Testis (tissue), 3 donors: Measurements from ENCODE around the gene RTL10. TPM values are rescaled to one million over a fixed set of nuclear protein-coding genes. Genes with fewer than 3 reads are reported as not detected.

Source experiments
- DNase-seq: peaks from one replicate; pipeline ENCODE4 v3.0.0-alpha.2; 2019
- H3K27ac ChIP-seq, 2 donors: fragments of 200-600 bp; sonication (generic); one replicate each; pipeline ENCODE4 v1.5.1; 2019
- H3K27me3 ChIP-seq: fragments of 200-600 bp; sonication (generic); one replicate; pipeline ENCODE4 v1.5.1; 2019
- H3K36me3 ChIP-seq: fragments of 200-600 bp; sonication (generic); one replicate; pipeline ENCODE4 v1.5.1; 2017; ENCODE audit warnings: low read depth; ENCODE audit errors: missing control alignments
- H3K4me1 ChIP-seq: fragments of 200-600 bp; sonication (generic); one replicate; pipeline ENCODE4 v1.5.1; 2019
- H3K4me3 ChIP-seq, 2 donors: fragments of 200-600 bp; sonication (generic); one replicate each; pipeline ENCODE4 v1.5.1; 2017 to 2019
- H3K9me3 ChIP-seq: fragments of 200-600 bp; sonication (generic); one replicate; pipeline ENCODE4 v1.5.1; 2017
- POLR2A ChIP-seq: fragments of 450-650 bp; IDR thresholded peaks from one replicate; pipeline ENCODE4 v1.6.1; 2017; ENCODE audit warnings: antibody characterized with exemption, mild to moderate bottlenecking, moderate library complexity
- WGBS, 2 donors: methylation state at CpG; one replicate each; pipeline ENCODE4 v1.1.5; 2018; 5-methylcytosine and 5-hydroxymethylcytosine counted together
- intact Hi-C: fragments of 100-400 bp; cut with DNase I; formaldehyde crosslinking; loops from one replicate; pipeline ENCODE4 v1.15.1; 2023; ENCODE audit warnings: low total_unique reads
- polyA plus RNA-seq: library from polyadenylated mRNA; stranded (reverse); fragments of 350-450 nt; fragmentation: Illumina TruSeq; extraction: RNeasy Lipid Tissue Mini Kit (QIAGEN cat#74804); gene quantifications from one replicate; pipeline ENCODE4 v1.2.3, GENCODE V29; 2014; ENCODE audit warnings: low read depth, low replicate concordance; ENCODE audit not compliant: insufficient read depth
- total RNA-seq, 2 donors: library from RNA; depleted of rRNA; stranded (reverse); fragments of >200 nt; gene quantifications; one replicate each; pipeline ENCODE4 v1.2.3, GENCODE V29; 2016
- TF ChIP-seq, protein P1 (sequence below), 3 experiments: fragments of 450-650 bp in 2 of 3; fragments of 200-600 bp in 1 of 3; sonication (generic) in 1 of 3; IDR thresholded peaks; one replicate each; pipeline ENCODE4 v1.5.1; 2016 to 2019; ENCODE audit warnings: antibody characterized with exemption in 3 of 3, mild to moderate bottlenecking in 2 of 3, moderate library complexity in 1 of 3

RTL10 gene
- total and polyA plus RNA-seq, 3 donors from 2014 or later: 10.9 to 14.7 (median 11.0) TPM

DNA sequence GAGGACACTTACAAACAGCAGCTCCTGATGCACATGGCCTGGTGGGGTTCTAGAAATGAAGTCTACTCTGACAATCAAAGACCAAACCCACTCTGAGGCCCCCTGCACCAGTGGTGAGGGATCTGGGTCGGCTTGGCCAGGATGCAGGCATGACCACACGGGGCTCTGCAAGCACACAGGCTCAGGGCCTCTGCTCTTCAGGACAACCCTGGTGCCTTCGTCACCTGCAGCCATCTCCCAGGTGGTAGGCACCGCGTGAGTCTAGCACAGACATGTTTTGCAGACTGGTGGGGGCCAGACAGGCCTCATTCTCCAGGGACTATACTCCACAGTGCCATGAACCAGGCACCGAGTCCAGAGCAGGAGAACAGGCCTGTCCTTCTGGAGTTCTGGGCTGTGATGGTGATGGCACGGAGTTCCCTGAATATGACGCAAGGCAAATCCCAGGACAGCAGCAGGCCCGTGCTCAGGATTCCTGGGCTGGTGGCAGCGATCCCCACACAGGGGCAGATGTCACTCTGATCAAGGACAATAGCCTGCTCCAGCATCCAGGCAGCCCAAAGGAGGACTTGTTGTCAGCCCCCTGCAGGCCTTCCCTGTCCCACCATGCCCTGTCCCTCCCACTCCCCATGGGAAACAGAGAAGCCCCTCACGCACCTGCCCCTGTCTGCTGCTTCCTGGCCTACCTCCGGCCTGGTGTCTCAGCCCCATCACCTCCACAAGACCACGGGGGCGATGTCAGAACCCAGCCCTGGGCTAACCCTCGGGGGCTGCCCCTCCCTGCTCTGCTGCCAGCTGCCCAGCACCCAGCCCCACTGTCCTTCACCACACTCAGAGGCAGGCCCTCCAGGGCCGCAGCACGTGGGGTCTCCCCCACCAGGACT is 36.1 kb downstream of the RTL10 start:
- intact Hi-C loops: no loop called here
- no peak for TF ChIP-seq POLR2A
- TF ChIP-seq, protein P1, sequence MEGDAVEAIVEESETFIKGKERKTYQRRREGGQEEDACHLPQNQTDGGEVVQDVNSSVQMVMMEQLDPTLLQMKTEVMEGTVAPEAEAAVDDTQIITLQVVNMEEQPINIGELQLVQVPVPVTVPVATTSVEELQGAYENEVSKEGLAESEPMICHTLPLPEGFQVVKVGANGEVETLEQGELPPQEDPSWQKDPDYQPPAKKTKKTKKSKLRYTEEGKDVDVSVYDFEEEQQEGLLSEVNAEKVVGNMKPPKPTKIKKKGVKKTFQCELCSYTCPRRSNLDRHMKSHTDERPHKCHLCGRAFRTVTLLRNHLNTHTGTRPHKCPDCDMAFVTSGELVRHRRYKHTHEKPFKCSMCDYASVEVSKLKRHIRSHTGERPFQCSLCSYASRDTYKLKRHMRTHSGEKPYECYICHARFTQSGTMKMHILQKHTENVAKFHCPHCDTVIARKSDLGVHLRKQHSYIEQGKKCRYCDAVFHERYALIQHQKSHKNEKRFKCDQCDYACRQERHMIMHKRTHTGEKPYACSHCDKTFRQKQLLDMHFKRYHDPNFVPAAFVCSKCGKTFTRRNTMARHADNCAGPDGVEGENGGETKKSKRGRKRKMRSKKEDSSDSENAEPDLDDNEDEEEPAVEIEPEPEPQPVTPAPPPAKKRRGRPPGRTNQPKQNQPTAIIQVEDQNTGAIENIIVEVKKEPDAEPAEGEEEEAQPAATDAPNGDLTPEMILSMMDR (IDR thresholded peaks at IDR 0.05): no peak

DNA sequence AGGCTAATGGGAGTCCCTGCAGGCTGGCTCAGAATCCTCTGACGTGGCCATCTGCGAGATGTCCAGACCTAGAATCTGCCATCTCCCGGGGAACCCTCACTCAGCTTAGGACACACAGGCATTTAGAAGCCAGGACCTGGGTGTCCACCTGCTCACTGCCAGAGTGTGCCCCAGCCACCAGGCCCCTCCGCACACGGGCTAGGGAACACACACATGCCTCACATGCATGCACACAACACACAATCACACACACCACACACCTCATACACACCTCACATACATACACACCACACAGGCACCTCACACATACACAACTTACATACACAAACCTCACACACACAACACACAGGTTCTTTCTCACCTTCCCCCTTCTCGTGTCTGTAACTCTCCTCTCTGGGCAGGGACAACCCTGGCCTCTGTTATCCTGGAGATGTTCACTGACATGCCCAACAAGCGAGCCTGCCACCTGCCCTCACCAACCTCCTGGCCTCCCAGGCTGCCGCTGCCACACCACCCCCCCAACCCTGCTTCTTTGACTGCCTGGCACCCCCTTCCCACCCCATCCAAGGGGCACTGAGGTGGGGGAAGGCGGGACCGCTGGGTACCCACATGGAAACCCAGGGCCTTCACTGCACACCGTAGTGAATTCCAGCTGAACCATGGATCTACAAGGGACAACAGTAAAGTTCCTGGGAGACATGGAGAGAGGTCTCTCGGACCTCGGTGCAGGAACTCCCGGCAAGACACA is 38.1 kb downstream of the RTL10 start:
- WGBS, 2 donors: 93 to 94% methylated on average over 12 to 14 of the region's 14 CpGs
- peak; percentile 8 for DNase-seq
- no peaks in the 10 kb centered on the region for H3K27me3 ChIP-seq
- H3K9me3 ChIP-seq: no peaks in the 10 kb centered on the region
- TF ChIP-seq POLR2A: no peak
- TF ChIP-seq, protein P1 (IDR thresholded peaks at IDR 0.05): no peak
- no peak overlapping the region for H3K4me3 ChIP-seq
- intact Hi-C loops: no loop called here
- H3K27ac ChIP-seq: no peak overlapping the region
- H3K36me3 ChIP-seq: no peaks in the 10 kb centered on the region
- peaks cover 10% of the 10 kb centered on the region for H3K4me1 ChIP-seq

More for the DNA sequence above, 36.1 kb downstream of the RTL10 start:
- no peak overlapping the region for H3K4me3 ChIP-seq
- no peaks in the 10 kb centered on the region for H3K9me3 ChIP-seq
- DNase-seq: peak; percentile 10
- WGBS, 2 donors: 90 to 94% methylated on average over 12 to 17 of the region's 17 CpGs
- no peaks in the 10 kb centered on the region for H3K4me1 ChIP-seq
- no peaks in the 10 kb centered on the region for H3K36me3 ChIP-seq
- H3K27ac ChIP-seq: no peak overlapping the region
- H3K27me3 ChIP-seq: no peaks in the 10 kb centered on the region

DNA sequence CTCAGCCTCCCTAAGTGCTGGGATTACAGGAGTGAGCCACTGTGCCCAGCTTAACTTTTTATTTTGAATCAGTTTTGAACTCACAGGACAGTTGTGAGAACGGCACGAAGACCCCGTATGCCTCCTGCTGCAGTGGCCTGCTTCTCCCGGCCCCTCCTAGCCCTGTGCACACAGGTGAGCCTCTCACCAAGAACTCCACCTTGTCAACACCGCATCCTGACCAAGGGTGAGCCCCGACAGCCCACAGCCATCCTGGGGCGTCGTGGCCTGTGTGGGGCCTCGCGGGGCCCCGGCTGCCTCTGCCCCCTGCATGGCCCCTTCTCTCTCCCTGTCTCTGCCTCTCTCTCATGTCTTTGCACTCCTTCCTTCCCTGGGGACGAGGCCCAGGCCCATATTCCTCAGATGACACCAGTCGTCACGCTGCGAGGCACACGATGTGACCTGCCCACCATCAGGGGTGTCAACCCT is 38.8 kb downstream of the RTL10 start:
- peaks cover 17% of the 10 kb centered on the region for H3K4me1 ChIP-seq
- H3K27me3 ChIP-seq: no peaks in the 10 kb centered on the region
- H3K27ac ChIP-seq: no peak overlapping the region
- intact Hi-C loops: no loop called here
- no peaks in the 10 kb centered on the region for H3K9me3 ChIP-seq
- WGBS, 2 donors: 91 to 92% methylated on average over 16 of the region's 16 CpGs
- H3K36me3 ChIP-seq: no peaks in the 10 kb centered on the region
- no peak for TF ChIP-seq POLR2A
- TF ChIP-seq, protein P1 (IDR thresholded peaks at IDR 0.05): no peak
- peak; percentile 1 for DNase-seq
- no peak overlapping the region for H3K4me3 ChIP-seq

DNA sequence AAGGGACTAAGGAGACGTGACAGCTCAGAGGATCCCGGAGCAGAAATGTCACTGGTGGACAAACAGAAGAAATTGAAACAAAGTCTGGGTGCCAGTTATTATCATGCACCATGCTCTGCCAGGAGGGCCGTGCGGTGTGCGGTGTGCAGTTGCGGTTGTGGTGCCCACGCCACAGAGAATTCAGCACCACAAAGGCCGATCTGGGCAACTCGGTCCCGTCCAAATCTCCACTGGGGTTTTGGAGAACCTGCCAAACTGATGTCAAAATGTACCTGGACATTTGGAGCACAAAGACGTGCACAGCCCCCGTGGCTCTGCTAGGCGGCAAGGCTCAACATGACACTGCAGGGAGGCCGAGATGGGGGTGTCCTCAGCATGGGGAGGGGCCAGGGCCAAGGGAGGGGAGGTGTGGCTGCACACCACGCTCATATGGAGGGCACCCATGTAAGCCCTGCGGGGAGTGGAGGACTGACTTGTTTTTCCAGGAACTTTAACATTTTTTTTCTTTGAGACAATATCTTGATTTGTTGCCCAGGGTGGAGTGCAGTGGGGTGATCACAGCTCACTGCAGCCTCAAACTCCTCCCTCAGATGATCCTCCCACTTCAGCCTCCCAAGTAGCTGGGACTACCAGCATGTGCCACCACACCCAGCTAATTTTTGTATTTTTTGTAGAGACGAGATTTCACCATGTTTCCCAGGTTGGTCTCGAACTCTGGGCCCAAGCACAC is 39.4 kb downstream of the RTL10 start:
- WGBS, 2 donors: 92% methylated on average over 16 to 18 of the region's 18 CpGs
- Histone ChIP-seq H3K4me1 (peaks cover 23% of the 10 kb centered on the region), H3K27me3 (no peaks in the 10 kb centered on the region), H3K27ac (no peak overlapping the region), H3K4me3 (no peak overlapping the region), H3K36me3 (no peaks in the 10 kb centered on the region), H3K9me3 (no peaks in the 10 kb centered on the region)
- intact Hi-C loops: no loop called here
- DNase-seq: no peak
- TF ChIP-seq POLR2A: no peak
- TF ChIP-seq, protein P1 (IDR thresholded peaks at IDR 0.05): no peak
